ENCODE results near the gene NEURL1.

Gene NEURL1

DNA sequence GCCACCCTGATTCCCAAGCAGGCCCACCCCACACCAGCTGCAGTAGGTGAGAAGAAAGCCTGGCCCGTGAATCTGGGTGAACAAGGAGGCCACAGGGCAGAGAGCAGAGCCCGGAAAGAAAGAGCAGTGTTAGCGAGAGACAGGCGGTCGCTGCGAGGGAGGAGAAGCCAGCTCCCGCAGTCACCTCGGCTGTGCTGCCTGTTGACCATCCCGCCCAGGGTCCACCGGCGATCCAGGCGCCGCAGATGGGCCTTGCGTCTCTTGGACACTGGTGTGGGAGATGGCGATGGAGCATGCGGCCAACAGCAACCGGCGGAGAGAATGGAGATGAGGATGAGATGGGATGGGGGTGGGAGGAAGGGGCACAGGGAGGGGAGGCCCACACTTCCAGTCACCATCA is 128.8 kb downstream of the NEURL1 start:
- H3K4me3 ChIP-seq (ENCODE audit: low read depth, low read length): no peak overlapping the region
- TF ChIP-seq, protein P1, sequence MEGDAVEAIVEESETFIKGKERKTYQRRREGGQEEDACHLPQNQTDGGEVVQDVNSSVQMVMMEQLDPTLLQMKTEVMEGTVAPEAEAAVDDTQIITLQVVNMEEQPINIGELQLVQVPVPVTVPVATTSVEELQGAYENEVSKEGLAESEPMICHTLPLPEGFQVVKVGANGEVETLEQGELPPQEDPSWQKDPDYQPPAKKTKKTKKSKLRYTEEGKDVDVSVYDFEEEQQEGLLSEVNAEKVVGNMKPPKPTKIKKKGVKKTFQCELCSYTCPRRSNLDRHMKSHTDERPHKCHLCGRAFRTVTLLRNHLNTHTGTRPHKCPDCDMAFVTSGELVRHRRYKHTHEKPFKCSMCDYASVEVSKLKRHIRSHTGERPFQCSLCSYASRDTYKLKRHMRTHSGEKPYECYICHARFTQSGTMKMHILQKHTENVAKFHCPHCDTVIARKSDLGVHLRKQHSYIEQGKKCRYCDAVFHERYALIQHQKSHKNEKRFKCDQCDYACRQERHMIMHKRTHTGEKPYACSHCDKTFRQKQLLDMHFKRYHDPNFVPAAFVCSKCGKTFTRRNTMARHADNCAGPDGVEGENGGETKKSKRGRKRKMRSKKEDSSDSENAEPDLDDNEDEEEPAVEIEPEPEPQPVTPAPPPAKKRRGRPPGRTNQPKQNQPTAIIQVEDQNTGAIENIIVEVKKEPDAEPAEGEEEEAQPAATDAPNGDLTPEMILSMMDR (IDR thresholded peaks at IDR 0.05; ENCODE audit: low read depth, low read length): no peak

DNA sequence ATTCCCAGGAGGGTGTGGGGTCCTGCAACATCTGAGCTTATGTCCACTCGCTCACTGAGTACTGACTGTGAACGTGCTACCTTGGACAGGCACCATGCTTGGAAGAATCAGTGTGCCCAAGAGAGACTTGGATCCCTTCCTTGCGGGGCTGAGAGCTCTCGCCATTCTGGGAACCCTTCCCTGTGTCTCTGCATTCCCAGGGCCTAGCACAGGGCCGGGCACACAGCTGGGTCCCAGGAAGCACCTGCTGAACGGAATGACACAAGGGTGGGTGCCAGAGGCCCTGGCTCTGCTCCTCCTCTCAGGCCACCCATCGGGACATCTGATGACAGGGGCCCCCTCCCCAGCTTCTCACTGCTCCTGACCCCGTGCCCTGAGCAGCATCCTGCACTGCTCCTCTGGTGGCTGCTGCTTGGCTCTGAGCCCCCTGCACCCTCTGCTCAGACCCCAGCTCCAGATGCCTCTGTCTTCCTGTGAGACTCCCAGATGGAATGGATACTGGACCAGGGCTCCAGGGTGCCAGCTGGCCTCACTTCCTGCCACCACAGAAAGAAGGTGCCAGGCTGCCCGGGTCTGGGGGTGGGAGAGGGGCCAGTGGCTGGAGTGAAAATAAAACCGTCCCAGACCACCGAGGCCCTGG is 129.6 kb downstream of the NEURL1 start:
- H3K4me3 ChIP-seq (ENCODE audit: low read depth, low read length): no peak overlapping the region
- TF ChIP-seq, protein P1 (IDR thresholded peaks at IDR 0.05; ENCODE audit: low read depth, low read length): no peak

GRCh38 chr10:103626178-103626577 is 132.7 kb downstream of the NEURL1 start:
- TF ChIP-seq, protein P1 (IDR thresholded peaks at IDR 0.05; ENCODE audit: low read depth, low read length): no peak
- no peak overlapping the region for H3K4me3 ChIP-seq (ENCODE audit: low read depth, low read length)

GRCh38 chr10:103627111-103627892 is 133.8 kb downstream of the NEURL1 start:
- no peak overlapping the region for H3K4me3 ChIP-seq (ENCODE audit: low read depth, low read length)
- TF ChIP-seq, protein P1 (IDR thresholded peaks at IDR 0.05; ENCODE audit: low read depth, low read length): no peak

DNA sequence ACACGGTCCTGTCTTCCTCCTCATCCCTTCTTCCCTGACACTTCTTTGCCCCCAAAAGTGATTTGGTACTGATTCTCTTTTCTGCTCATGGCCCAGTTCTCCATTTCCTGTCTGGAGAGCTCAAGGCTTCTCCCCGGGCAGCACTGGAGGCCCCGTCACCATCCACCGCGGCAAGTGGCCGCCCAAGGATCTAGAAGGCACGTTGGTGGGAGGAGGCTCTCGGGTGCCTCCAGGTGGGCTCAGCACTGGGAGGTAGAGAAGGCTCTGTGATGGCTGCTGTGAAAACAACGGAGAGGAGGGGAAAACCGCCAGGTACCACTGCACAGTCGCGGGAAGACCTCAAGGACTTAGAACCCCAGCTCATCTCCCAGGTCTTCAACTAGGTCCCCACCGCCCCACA is 134.4 kb downstream of the NEURL1 start:
- H3K4me3 ChIP-seq (ENCODE audit: low read depth, low read length): no peak overlapping the region
- TF ChIP-seq, protein P1 (IDR thresholded peaks at IDR 0.05; ENCODE audit: low read depth, low read length): no peak

- H3K4me3 ChIP-seq (ENCODE audit: low read depth, low read length): no peak overlapping the region
- TF ChIP-seq, protein P1 (IDR thresholded peaks at IDR 0.05; ENCODE audit: low read depth, low read length): no peak
Observed at GRCh38 chr10:103629581-103629980, 136.1 kb downstream of the NEURL1 start.

- TF ChIP-seq, protein P1 (IDR thresholded peaks at IDR 0.05; ENCODE audit: low read depth, low read length): no peak
- H3K4me3 ChIP-seq (ENCODE audit: low read depth, low read length): no peak overlapping the region
Observed at GRCh38 chr10:103630156-103630555, 136.7 kb downstream of the NEURL1 start.

Measured in WI38 (cell line).